CD14-positive monocyte (primary cell): ENCODE data around the gene HM13. TPM values are rescaled to one million over a fixed set of nuclear protein-coding genes. Genes with fewer than 3 reads are reported as not detected.

Experiments used
- DNase-seq, 3 donors: peaks; one replicate each; pipeline ENCODE4 v3.0.0-alpha.2; 2011 to 2022
- H2AFZ ChIP-seq: 2 replicates; pipeline ENCODE4 v1.6.0; 2012; ENCODE audit warnings: mild to moderate bottlenecking, low read depth, low read length, inconsistent platforms; ENCODE audit not compliant: insufficient read depth, poor library complexity, severe bottlenecking
- H3K27ac ChIP-seq, 2 donors: 1 replicate in 1 of 2; 2 replicates in 1 of 2; pipeline ENCODE4 v1.5.1; 2012 to 2013; ENCODE audit warnings: low read length in 2 of 2, control low read depth in 1 of 2, inconsistent platforms in 1 of 2, low read depth in 1 of 2, mild to moderate bottlenecking in 1 of 2
- H3K27me3 ChIP-seq, 2 donors: one replicate each; pipeline versions ENCODE4 v1.6.0 to v1.6.1; 2011 to 2013; ENCODE audit warnings: low read length in 2 of 2; ENCODE audit not compliant: control insufficient read depth in 2 of 2, insufficient read depth in 2 of 2
- H3K36me3 ChIP-seq, 2 donors: replicated peaks in 1 of 2; 1 replicate in 1 of 2; 2 replicates in 1 of 2; pipeline versions ENCODE4 v1.5.1 to v1.6.1; 2012 to 2013; ENCODE audit warnings: low read length in 2 of 2, control low read depth in 1 of 2, inconsistent platforms in 1 of 2, mild to moderate bottlenecking in 1 of 2; ENCODE audit not compliant: insufficient read depth in 2 of 2, control insufficient read depth in 1 of 2
- H3K4me1 ChIP-seq, 2 donors: 1 replicate in 1 of 2; 2 replicates in 1 of 2; pipeline versions ENCODE4 v1.5.1 to v1.6.1; 2012 to 2013; ENCODE audit warnings: low read length in 2 of 2, control low read depth in 1 of 2, inconsistent platforms in 1 of 2, mild to moderate bottlenecking in 1 of 2, moderate library complexity in 1 of 2; ENCODE audit not compliant: insufficient read depth in 2 of 2, control insufficient read depth in 1 of 2
- H3K4me2 ChIP-seq: replicated peaks from 2 replicates; pipeline ENCODE3; 2012; ENCODE audit warnings: low read length, moderate library complexity, mild to moderate bottlenecking; ENCODE audit not compliant: poor library complexity, severe bottlenecking; ENCODE audit errors: extremely low read depth
- H3K4me3 ChIP-seq, 3 experiments: fragments of 200-600 bp in 1 of 3; sonication (generic) in 1 of 3; replicated peaks in 1 of 3; 1 replicate in 2 of 3; 2 replicates in 1 of 3; pipeline ENCODE4 v1.5.1; 2011 to 2013; ENCODE audit warnings: low read length in 3 of 3, mild to moderate bottlenecking in 3 of 3, control low read depth in 2 of 3, low read depth in 2 of 3, inconsistent platforms in 1 of 3, moderate library complexity in 1 of 3
- H3K79me2 ChIP-seq: 2 replicates; pipeline ENCODE4 v1.6.0; 2012; ENCODE audit warnings: mild to moderate bottlenecking, control low read depth, inconsistent platforms, low read length, moderate library complexity; ENCODE audit not compliant: insufficient read depth
- H3K9ac ChIP-seq: 2 replicates; pipeline ENCODE4 v1.6.0; 2017; ENCODE audit warnings: low read length, mild to moderate bottlenecking; ENCODE audit not compliant: insufficient read depth, poor library complexity, severe bottlenecking
- H3K9me3 ChIP-seq, 2 donors: replicated peaks in 1 of 2; 1 replicate in 1 of 2; 2 replicates in 1 of 2; pipeline versions ENCODE4 v1.5.1 to v1.6.1; 2012 to 2013; ENCODE audit warnings: low read length in 2 of 2, control low read depth in 1 of 2; ENCODE audit not compliant: control insufficient read depth in 1 of 2, insufficient read depth in 1 of 2
- H4K20me1 ChIP-seq: 2 replicates; pipeline ENCODE4 v1.6.0; 2012; ENCODE audit warnings: mild to moderate bottlenecking, low read length, control low read depth, moderate library complexity; ENCODE audit not compliant: insufficient read depth
- H3K27ac Mint-ChIP-seq, 7 donors: one replicate each; pipeline ENCODE4 v1.8.0; 2020; ENCODE audit warnings: mild to moderate bottlenecking in 7 of 7, mixed read lengths in 7 of 7, moderate library complexity in 6 of 7, inconsistent platforms in 2 of 7
- H3K27me3 Mint-ChIP-seq, 3 donors: one replicate each; pipeline ENCODE4 v1.8.0; 2021 to 2022; ENCODE audit warnings: low read depth in 3 of 3, mild to moderate bottlenecking in 3 of 3, mixed read lengths in 3 of 3, moderate library complexity in 3 of 3, inconsistent platforms in 1 of 3
- H3K36me3 Mint-ChIP-seq, 2 donors: one replicate each; pipeline ENCODE4 v1.8.0; 2020; ENCODE audit warnings: mixed read lengths in 2 of 2, inconsistent platforms in 1 of 2, mild to moderate bottlenecking in 1 of 2
- H3K4me1 Mint-ChIP-seq: one replicate; pipeline ENCODE4 v1.8.0; 2020; ENCODE audit warnings: mild to moderate bottlenecking, mixed read lengths
- H3K4me3 Mint-ChIP-seq, 2 donors: one replicate each; pipeline ENCODE4 v1.8.0; 2020; ENCODE audit warnings: mild to moderate bottlenecking in 2 of 2, mixed read lengths in 2 of 2, moderate library complexity in 1 of 2
- H3K9me3 Mint-ChIP-seq, 7 donors: one replicate each; pipeline ENCODE4 v1.8.0; 2020 to 2022; ENCODE audit warnings: mixed read lengths in 7 of 7, mild to moderate bottlenecking in 6 of 7, moderate library complexity in 6 of 7, inconsistent platforms in 2 of 7
- WGBS: methylation state at CpG from one replicate; pipeline ENCODE4 v1.1.5; 2013; ENCODE audit warnings: missing lambda C conversion rate; ENCODE audit not compliant: insufficient coverage; 5-methylcytosine and 5-hydroxymethylcytosine counted together
- intact Hi-C, 2 donors: fragments of 100-400 bp; cut with micrococcal nuclease; formaldehyde crosslinking; loops; one replicate each; pipeline versions ENCODE4 v1.15.0 to v1.15.1; 2023
- polyA plus RNA-seq, 3 donors: library from polyadenylated mRNA; depleted of rRNA in 1 of 3; unstranded in 2 of 3; stranded (reverse) in 1 of 3; fragments of 300-500 nt in 2 of 3; fragments of >200 nt in 1 of 3; fragmentation: Illumina TruSeq in 2 of 3; gene quantifications; 1 replicate in 2 of 3; 2 replicates in 1 of 3; pipeline ENCODE4 v1.2.3, GENCODE V29; 2012 to 2021
- TF ChIP-seq, protein P1 (sequence below): fragments of 200-600 bp; IDR thresholded peaks from one replicate; pipeline ENCODE4 v1.8.0; 2022; ENCODE audit warnings: antibody characterized with exemption, mild to moderate bottlenecking

HM13 gene
- polyA plus RNA-seq, 3 donors: 199 to 329 (median 320) TPM

DNA sequence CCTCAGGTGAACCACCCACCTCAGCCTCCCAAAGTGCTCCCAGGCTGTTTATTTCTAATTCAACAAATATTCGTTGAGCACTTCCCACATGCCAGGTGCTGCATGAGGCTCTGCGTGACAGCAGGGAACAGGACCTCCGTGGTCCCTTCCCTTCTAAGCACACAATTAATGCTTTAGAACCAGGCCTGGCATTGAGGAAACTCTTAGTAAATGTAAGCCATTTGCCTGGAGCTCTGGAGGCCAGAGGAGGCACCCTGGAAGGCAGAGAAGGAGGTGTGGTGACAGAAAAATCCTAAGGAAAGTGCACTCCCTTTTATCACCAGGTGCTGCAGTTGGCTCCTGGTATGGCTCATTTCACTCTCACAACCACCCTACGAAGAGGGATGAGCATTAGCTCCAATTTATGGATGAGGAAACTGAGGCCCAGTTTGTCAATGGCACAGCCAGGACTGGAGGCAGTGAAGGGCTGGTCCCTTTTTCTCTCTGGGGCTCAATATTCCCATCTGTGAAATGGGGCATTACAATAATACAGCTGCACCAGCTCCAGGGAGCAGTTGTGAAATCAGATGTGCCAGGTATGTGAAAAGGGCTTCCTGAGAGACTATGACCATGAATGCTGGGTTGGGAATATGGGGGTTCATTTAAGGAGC is 82.7 kb downstream of the HM13 start:
- TF ChIP-seq, protein P1, sequence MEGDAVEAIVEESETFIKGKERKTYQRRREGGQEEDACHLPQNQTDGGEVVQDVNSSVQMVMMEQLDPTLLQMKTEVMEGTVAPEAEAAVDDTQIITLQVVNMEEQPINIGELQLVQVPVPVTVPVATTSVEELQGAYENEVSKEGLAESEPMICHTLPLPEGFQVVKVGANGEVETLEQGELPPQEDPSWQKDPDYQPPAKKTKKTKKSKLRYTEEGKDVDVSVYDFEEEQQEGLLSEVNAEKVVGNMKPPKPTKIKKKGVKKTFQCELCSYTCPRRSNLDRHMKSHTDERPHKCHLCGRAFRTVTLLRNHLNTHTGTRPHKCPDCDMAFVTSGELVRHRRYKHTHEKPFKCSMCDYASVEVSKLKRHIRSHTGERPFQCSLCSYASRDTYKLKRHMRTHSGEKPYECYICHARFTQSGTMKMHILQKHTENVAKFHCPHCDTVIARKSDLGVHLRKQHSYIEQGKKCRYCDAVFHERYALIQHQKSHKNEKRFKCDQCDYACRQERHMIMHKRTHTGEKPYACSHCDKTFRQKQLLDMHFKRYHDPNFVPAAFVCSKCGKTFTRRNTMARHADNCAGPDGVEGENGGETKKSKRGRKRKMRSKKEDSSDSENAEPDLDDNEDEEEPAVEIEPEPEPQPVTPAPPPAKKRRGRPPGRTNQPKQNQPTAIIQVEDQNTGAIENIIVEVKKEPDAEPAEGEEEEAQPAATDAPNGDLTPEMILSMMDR: no peak
- intact Hi-C loops: no loop called here
- H4K20me1 ChIP-seq: no peaks in the 10 kb centered on the region
- no peak overlapping the region for H3K27ac ChIP-seq
- no peak overlapping the region for H3K4me3 Mint-ChIP-seq
- no peaks in the 10 kb centered on the region for H3K9me3 ChIP-seq
- H3K9ac ChIP-seq: no peak overlapping the region
- H3K4me3 ChIP-seq: no peak overlapping the region
- H3K27me3 ChIP-seq: no peaks in the 10 kb centered on the region
- H3K27me3 Mint-ChIP-seq: peaks cover 0 to 4% (median 2%) of the 10 kb centered on the region in 3 donors
- no peaks in the 10 kb centered on the region for H3K4me1 ChIP-seq
- no peak overlapping the region for H3K4me2 ChIP-seq
- no peaks in the 10 kb centered on the region for H3K79me2 ChIP-seq
- no peaks in the 10 kb centered on the region for H3K36me3 Mint-ChIP-seq
- no peaks in the 10 kb centered on the region for H3K36me3 ChIP-seq
- 88% methylated on average over 3 of the region's 4 CpGs for WGBS
- no peak for DNase-seq
- H3K9me3 Mint-ChIP-seq: peaks cover 0 to 4% (median 1%) of the 10 kb centered on the region in 7 donors
- peaks cover 7% of the 10 kb centered on the region for H3K4me1 Mint-ChIP-seq
- H2AFZ ChIP-seq: no peak overlapping the region
- H3K27ac Mint-ChIP-seq: no peak overlapping the region

DNA sequence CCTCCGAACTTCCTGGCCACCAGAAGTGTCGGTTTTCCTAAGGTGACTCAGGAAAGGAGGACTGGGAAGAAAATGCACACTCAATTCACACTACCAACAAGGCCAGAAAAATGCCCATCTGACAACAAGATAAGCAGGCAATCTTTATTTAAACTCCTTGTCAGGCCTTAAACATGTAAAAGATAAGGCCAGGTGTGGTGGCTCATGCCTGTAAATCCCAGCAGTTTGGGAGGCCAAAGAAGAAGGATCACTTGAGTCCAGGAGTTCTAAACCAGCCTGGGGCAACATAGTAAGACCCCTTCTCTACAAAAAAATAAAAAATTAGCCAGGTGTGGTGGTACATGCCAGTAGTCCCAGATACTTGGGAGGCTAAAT is 83.2 kb downstream of the HM13 start:
- Histone ChIP-seq H3K9me3 (no peaks in the 10 kb centered on the region), H3K27ac (no peak overlapping the region), H3K79me2 (no peaks in the 10 kb centered on the region), H3K9ac (no peak overlapping the region), H3K27me3 (no peaks in the 10 kb centered on the region), H3K4me2 (no peak overlapping the region), H2AFZ (no peak overlapping the region), H3K4me3 (no peak overlapping the region), H3K36me3 (no peaks in the 10 kb centered on the region), H3K4me1 (peaks cover 0 to under 1% of the 10 kb centered on the region in 2 donors), H4K20me1 (no peaks in the 10 kb centered on the region)
- peaks cover 0 to 4% (median 1%) of the 10 kb centered on the region in 7 donors for H3K9me3 Mint-ChIP-seq
- intact Hi-C loops: no loop called here
- H3K4me1 Mint-ChIP-seq: peaks cover 8% of the 10 kb centered on the region
- no CpG with 5 or more reads among the region's 2 CpGs for WGBS
- H3K36me3 Mint-ChIP-seq: no peaks in the 10 kb centered on the region
- no peak for DNase-seq
- H3K4me3 Mint-ChIP-seq: no peak overlapping the region
- H3K27me3 Mint-ChIP-seq: peaks cover 2 to 4% (median 2%) of the 10 kb centered on the region in 3 donors
- no peak overlapping the region for H3K27ac Mint-ChIP-seq
- TF ChIP-seq, protein P1: no peak
